Fibroblast of villous mesenchyme (primary cell): ENCODE measurements around the gene ALDH1L2. TPM values are rescaled to one million over a fixed set of nuclear protein-coding genes. Genes with fewer than 3 reads are reported as not detected.

ENCODE experiments used
- DNase-seq: peaks from one replicate; pipeline ENCODE4 v3.0.0-alpha.2; 2010; ENCODE audit warnings: low read depth
- H3K4me3 ChIP-seq: 2 replicates; pipeline ENCODE4 v1.5.1; 2011; ENCODE audit warnings: low read depth, mild to moderate bottlenecking, low read length
- CTCF ChIP-seq: IDR thresholded peaks from 2 replicates; pipeline ENCODE4 v1.5.1; 2012; ENCODE audit warnings: low read depth, mild to moderate bottlenecking, low read length; ENCODE audit not compliant: insufficient read depth
- total RNA-seq: library from RNA; depleted of rRNA; stranded (reverse); fragments of >200 nt; gene quantifications from 2 replicates; pipeline ENCODE4 v1.2.3, GENCODE V29; 2012

ALDH1L2 gene
- total RNA-seq, 1 donor, result 23.3 TPM

- TF ChIP-seq CTCF, result no peak
- H3K4me3 ChIP-seq, result no peak overlapping the region
- no peak for DNase-seq
Observed at GRCh38 chr12:104974626-104975290, 109.5 kb downstream of the ALDH1L2 start.

GRCh38 chr12:104973250-104973649 is 111.0 kb downstream of the ALDH1L2 start:
- no peak for DNase-seq
- H3K4me3 ChIP-seq, result no peak overlapping the region
- no peak for TF ChIP-seq CTCF

GRCh38 chr12:104971306-104971705 is 113.0 kb downstream of the ALDH1L2 start:
- no peak for DNase-seq
- H3K4me3 ChIP-seq, result no peak overlapping the region
- no peak for TF ChIP-seq CTCF

Other genes with a start within 250 kb of the ALDH1L2 start
- gene SLC41A2, start 126.2 kb downstream of the ALDH1L2 start, total RNA-seq, result 13.2 and 16.8 TPM in 2 replicates
- gene NOPCHAP1, start 98.1 kb downstream of the ALDH1L2 start, total RNA-seq, result 6.1 and 7.8 TPM in 2 replicates
- 129 and 148 TPM in 2 replicates for gene WASHC4, start 23.3 kb upstream of the ALDH1L2 start, total RNA-seq
- gene APPL2, start 151.7 kb upstream of the ALDH1L2 start, total RNA-seq, result 40.9 and 60.9 TPM in 2 replicates
- 295 and 302 TPM in 2 replicates for gene C12orf75, start 246.2 kb upstream of the ALDH1L2 start, total RNA-seq